ENCODE data around the gene SIRPA. TPM values are rescaled to one million over a fixed set of nuclear protein-coding genes. Genes with fewer than 3 reads are reported as not detected.
A peak's percentile ranks its signal among the peaks of the same experiment; 100 is the strongest.

SIRPA gene
- total RNA-seq, 3 donors from 2014 or later (not counting 1 experiment from before 2014, with no cell fraction given), result 1.3 to 7.5 (median 2.3) TPM

- DNase-seq (no peak), ATAC-seq (no peak)
- TF ChIP-seq CTCF (IDR thresholded peaks at IDR 0.05), result no peak
- WGBS (ENCODE audit: insufficient coverage), result 89% methylated on average over 17 of the region's 17 CpGs
- Mint-ChIP-seq H3K4me1 (no peaks in the 10 kb centered on the region), H3K27ac (no peak overlapping the region), H3K9me3 (no peaks in the 10 kb centered on the region), H3K4me3 (no peak overlapping the region), H3K36me3 (no peaks in the 10 kb centered on the region), H3K27me3 (ENCODE audit: low read depth in 2 of 2) (peaks cover 47 to 52% of the 10 kb centered on the region in 2 donors)
- no peak overlapping the region for H3K27ac ChIP-seq (ENCODE audit: low read length)
- no peaks in the 10 kb centered on the region for H3K36me3 ChIP-seq (ENCODE audit: control insufficient read depth, insufficient read depth, low read length)
- no peak overlapping the region for H3K4me3 ChIP-seq (ENCODE audit: low read length)
- H3K27me3 ChIP-seq (ENCODE audit: control insufficient read depth, insufficient read depth, low read length), result peaks cover 6% of the 10 kb centered on the region
- intact Hi-C loops (cut with micrococcal nuclease), result no loop called here
- no peaks in the 10 kb centered on the region for H3K9me3 ChIP-seq (ENCODE audit: control insufficient read depth, insufficient read depth, low read length)
- H3K4me1 ChIP-seq (ENCODE audit: control insufficient read depth, insufficient read depth, low read length), result peaks cover 10% of the 10 kb centered on the region
Measured at GRCh38 chr20:1891263-1892118, 3.7 kb upstream of the SIRPA start.

- H3K4me1 ChIP-seq (ENCODE audit: control insufficient read depth, insufficient read depth, low read length), result peaks cover 14% of the 10 kb centered on the region
- intact Hi-C loops (cut with micrococcal nuclease), result no loop called here
- peaks cover 53 to 56% of the 10 kb centered on the region in 2 donors for H3K27me3 Mint-ChIP-seq (ENCODE audit: low read depth in 2 of 2)
- WGBS (ENCODE audit: insufficient coverage), result no CpG with 5 or more reads among the region's 1 CpG
- H3K36me3 ChIP-seq (ENCODE audit: control insufficient read depth, insufficient read depth, low read length), result no peaks in the 10 kb centered on the region
- no peaks in the 10 kb centered on the region for H3K36me3 Mint-ChIP-seq
- no peak overlapping the region for H3K4me3 ChIP-seq (ENCODE audit: low read length)
- H3K9me3 Mint-ChIP-seq, result no peaks in the 10 kb centered on the region
- no peaks in the 10 kb centered on the region for H3K9me3 ChIP-seq (ENCODE audit: control insufficient read depth, insufficient read depth, low read length)
- DNase-seq (no peak), ATAC-seq (no peak)
- no peak overlapping the region for H3K27ac ChIP-seq (ENCODE audit: low read length)
- peaks cover 6% of the 10 kb centered on the region for H3K27me3 ChIP-seq (ENCODE audit: control insufficient read depth, insufficient read depth, low read length)
- H3K4me3 Mint-ChIP-seq, result no peak overlapping the region
- H3K27ac Mint-ChIP-seq, result no peak overlapping the region
- H3K4me1 Mint-ChIP-seq, result no peaks in the 10 kb centered on the region
- no peak for TF ChIP-seq CTCF (IDR thresholded peaks at IDR 0.05)
Measured at GRCh38 chr20:1892119-1892385, 3.2 kb upstream of the SIRPA start.

- ATAC-seq (peak in 1 of 3 donors; percentile 65), DNase-seq (no peak)
- Histone ChIP-seq H3K27me3 (ENCODE audit: control insufficient read depth, insufficient read depth, low read length) (peaks cover 6% of the 10 kb centered on the region), H3K36me3 (ENCODE audit: control insufficient read depth, insufficient read depth, low read length) (no peaks in the 10 kb centered on the region), H3K27ac (ENCODE audit: low read length) (no peak overlapping the region), H3K9me3 (ENCODE audit: control insufficient read depth, insufficient read depth, low read length) (no peaks in the 10 kb centered on the region), H3K4me1 (ENCODE audit: control insufficient read depth, insufficient read depth, low read length) (peaks cover 28% of the 10 kb centered on the region), H3K4me3 (ENCODE audit: low read length) (peak overlapping the region; percentile 10)
- Mint-ChIP-seq H3K9me3 (no peaks in the 10 kb centered on the region), H3K27me3 (ENCODE audit: low read depth in 2 of 2) (peaks cover 57 to 61% of the 10 kb centered on the region in 2 donors), H3K27ac (no peak overlapping the region), H3K36me3 (no peaks in the 10 kb centered on the region), H3K4me3 (peak overlapping the region; percentile 42), H3K4me1 (no peaks in the 10 kb centered on the region)
- TF ChIP-seq CTCF (IDR thresholded peaks at IDR 0.05), result no peak
- 7% methylated on average over 53 of the region's 54 CpGs for whole genome bisulfite sequencing (ENCODE audit: insufficient coverage)
- intact Hi-C loops (cut with micrococcal nuclease), result no loop called here
Measured at GRCh38 chr20:1893721-1894470, 1.3 kb upstream of the SIRPA start.

All from natural killer cell (primary cell).